ENCODE measurements around the gene IGFBPL1. TPM values are rescaled to one million over a fixed set of nuclear protein-coding genes. Genes with fewer than 3 reads are reported as not detected.
"Not testable (repeated sequence)": the region's sequence is repeated elsewhere in the genome, so short reads cannot be mapped to it uniquely, and the experiment has no call there.

IGFBPL1 gene
- total and polyA plus RNA-seq, 2 experiments from 2014 or later, result 2.0 to 24.2 TPM

GRCh38 chr9:38382141-38382540, 42.1 kb downstream of the IGFBPL1 start:
- Histone ChIP-seq H3K27ac (peak overlapping the region; percentile 75), H3K36me3 (no peaks in the 10 kb centered on the region), H3K27me3 (no peaks in the 10 kb centered on the region), H3K4me1 (ENCODE audit: low read depth) (peaks cover 12% of the 10 kb centered on the region), H3K4me3 (no peak overlapping the region), H3K9me3 (ENCODE audit: low read depth) (no peaks in the 10 kb centered on the region)
- DNase-seq (ENCODE audit: low read depth in 1 of 2, low spot score in 1 of 2), result no peak
- no peak for TF ChIP-seq CTCF (IDR thresholded peaks at IDR 0.05; ENCODE audit: low read depth, low read length)

- peak overlapping the region; percentile 75 for H3K27ac ChIP-seq
- no peak for TF ChIP-seq CTCF (IDR thresholded peaks at IDR 0.05; ENCODE audit: low read depth, low read length)
- H3K4me3 ChIP-seq, result no peak overlapping the region
- H3K36me3 ChIP-seq, result no peaks in the 10 kb centered on the region
- peaks cover 16% of the 10 kb centered on the region for H3K4me1 ChIP-seq (ENCODE audit: low read depth)
- H3K27me3 ChIP-seq, result no peaks in the 10 kb centered on the region
- DNase-seq (ENCODE audit: low read depth in 1 of 2, low spot score in 1 of 2), result peak in 1 of 2 donors; percentile 21
- H3K9me3 ChIP-seq (ENCODE audit: low read depth), result no peaks in the 10 kb centered on the region
Measured at GRCh38 chr9:38380872-38381534, 43.3 kb downstream of the IGFBPL1 start.

GRCh38 chr9:38380230-38380871, 43.9 kb downstream of the IGFBPL1 start:
- H3K4me3 ChIP-seq, result no peak overlapping the region
- H3K4me1 ChIP-seq (ENCODE audit: low read depth), result peaks cover 22% of the 10 kb centered on the region
- no peaks in the 10 kb centered on the region for H3K36me3 ChIP-seq
- no peak for TF ChIP-seq CTCF (IDR thresholded peaks at IDR 0.05; ENCODE audit: low read depth, low read length)
- DNase-seq (ENCODE audit: low read depth in 1 of 2, low spot score in 1 of 2), result no peak
- peak overlapping the region; percentile 75 for H3K27ac ChIP-seq
- no peaks in the 10 kb centered on the region for H3K27me3 ChIP-seq
- no peaks in the 10 kb centered on the region for H3K9me3 ChIP-seq (ENCODE audit: low read depth)

- H3K4me1 ChIP-seq (ENCODE audit: low read depth), result peaks cover 31% of the 10 kb centered on the region
- not testable (repeated sequence) for DNase-seq (ENCODE audit: low read depth in 1 of 2, low spot score in 1 of 2); H3K27ac ChIP-seq; H3K27me3 ChIP-seq; H3K9me3 ChIP-seq (ENCODE audit: low read depth); H3K4me3 ChIP-seq; H3K36me3 ChIP-seq
Measured at GRCh38 chr9:38377336-38378083, 46.7 kb downstream of the IGFBPL1 start.

GRCh38 chr9:38376021-38376670, 48.1 kb downstream of the IGFBPL1 start:
- peak overlapping the region; percentile 87 for H3K27ac ChIP-seq
- H3K27me3 ChIP-seq, result no peaks in the 10 kb centered on the region
- H3K4me1 ChIP-seq (ENCODE audit: low read depth), result peaks cover 27% of the 10 kb centered on the region
- no peaks in the 10 kb centered on the region for H3K36me3 ChIP-seq
- no peak for DNase-seq (ENCODE audit: low read depth in 1 of 2, low spot score in 1 of 2)
- no peak overlapping the region for H3K4me3 ChIP-seq
- H3K9me3 ChIP-seq (ENCODE audit: low read depth), result no peaks in the 10 kb centered on the region
- TF ChIP-seq CTCF (IDR thresholded peaks at IDR 0.05; ENCODE audit: low read depth, low read length), result no peak

All from cardiac muscle cell (in vitro differentiated cells and primary cell).